Endometrial microvascular endothelial cells (primary cell): ENCODE measurements around the gene TCEA3. TPM values are rescaled to one million over a fixed set of nuclear protein-coding genes. Genes with fewer than 3 reads are reported as not detected.

Experiments used
- in situ Hi-C: cut with HindIII; loops from 2 replicates; pipeline ENCODE4 v1.10.0; 2017; ENCODE audit warnings: low sequenced_read_pairs, low pct_unique_long_range_greater_than_20kb; ENCODE audit errors: inconsistent ontology term
- total RNA-seq: library from RNA; depleted of rRNA; stranded (reverse); fragments of >200 nt; gene quantifications from one replicate; pipeline ENCODE4 v1.2.3, GENCODE V29; 2015; ENCODE audit errors: inconsistent ontology term

The TCEA3 gene
- total RNA-seq, 1 donor from 2014 or later = not detected

DNA sequence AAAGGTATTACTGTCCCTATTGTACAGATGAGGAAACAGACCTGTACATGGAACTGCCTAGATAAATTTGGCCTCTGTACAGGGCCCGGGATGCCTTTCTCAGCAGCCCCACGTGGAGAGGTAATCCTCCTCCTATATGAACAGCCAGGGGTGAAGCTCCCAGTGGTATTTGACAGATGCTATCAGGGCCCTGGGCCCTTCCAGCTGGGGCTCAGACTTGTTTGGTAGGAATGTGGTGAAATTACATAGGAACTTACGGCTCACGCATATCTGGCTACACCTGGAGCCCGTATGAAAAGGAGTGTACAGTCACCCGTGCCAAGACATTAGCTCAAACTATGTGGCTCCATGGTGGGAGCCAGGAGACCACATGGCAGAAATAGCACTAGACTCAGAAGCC lies 24.8 kb upstream of the TCEA3 start:
- in situ Hi-C loops = no loop called here

DNA sequence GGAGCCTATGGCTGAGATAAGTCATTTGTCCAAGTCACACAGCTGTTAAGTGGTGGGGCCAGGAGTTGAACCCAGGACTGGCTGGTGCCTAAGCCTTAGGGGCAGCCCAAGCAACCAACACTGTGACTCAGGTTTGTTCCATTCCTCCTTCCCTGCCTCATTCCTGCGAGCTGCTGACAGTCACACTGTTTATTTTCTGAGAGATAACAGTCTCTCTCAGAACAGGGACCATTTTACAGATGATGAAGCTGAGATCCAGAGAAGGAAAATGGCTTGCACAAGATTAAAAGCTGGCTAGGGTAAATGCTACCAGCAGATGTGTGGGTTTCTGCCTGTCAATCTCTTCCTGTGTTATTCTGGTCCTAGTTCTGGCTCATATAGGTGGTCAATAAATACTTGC lies 24.3 kb upstream of the TCEA3 start:
- in situ Hi-C loops = no loop called here

DNA sequence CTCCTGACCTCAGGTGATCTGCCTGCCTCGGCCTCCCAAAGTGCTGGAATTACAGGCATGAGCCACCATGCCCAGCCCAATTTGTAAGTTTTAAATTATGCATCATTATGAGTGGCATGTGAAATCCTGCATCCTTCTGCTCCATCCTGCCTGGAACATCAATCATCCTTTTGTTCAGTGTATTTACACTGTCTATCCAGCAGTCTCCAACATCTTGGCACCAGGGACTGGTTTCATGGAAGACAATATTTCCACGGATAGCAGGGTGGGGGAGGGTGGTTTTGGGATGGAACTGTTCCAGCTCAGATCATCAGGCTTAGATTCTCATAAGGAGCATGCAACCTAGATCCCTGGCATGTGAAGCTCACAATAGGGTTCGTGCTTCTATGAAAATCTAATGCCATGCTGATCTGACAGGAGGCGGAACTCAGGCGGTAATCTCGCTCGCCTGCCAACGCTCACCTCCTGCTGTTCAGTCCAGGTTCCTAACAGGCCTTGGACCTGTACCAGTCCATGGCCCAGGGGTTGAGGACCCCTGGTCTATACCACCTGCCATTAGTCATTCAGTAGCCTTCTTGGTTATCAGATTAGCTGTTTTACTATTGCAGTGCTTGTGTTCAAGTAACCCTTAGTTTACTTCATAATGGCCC lies 22.2 kb upstream of the TCEA3 start:
- in situ Hi-C loops = no loop called here

DNA sequence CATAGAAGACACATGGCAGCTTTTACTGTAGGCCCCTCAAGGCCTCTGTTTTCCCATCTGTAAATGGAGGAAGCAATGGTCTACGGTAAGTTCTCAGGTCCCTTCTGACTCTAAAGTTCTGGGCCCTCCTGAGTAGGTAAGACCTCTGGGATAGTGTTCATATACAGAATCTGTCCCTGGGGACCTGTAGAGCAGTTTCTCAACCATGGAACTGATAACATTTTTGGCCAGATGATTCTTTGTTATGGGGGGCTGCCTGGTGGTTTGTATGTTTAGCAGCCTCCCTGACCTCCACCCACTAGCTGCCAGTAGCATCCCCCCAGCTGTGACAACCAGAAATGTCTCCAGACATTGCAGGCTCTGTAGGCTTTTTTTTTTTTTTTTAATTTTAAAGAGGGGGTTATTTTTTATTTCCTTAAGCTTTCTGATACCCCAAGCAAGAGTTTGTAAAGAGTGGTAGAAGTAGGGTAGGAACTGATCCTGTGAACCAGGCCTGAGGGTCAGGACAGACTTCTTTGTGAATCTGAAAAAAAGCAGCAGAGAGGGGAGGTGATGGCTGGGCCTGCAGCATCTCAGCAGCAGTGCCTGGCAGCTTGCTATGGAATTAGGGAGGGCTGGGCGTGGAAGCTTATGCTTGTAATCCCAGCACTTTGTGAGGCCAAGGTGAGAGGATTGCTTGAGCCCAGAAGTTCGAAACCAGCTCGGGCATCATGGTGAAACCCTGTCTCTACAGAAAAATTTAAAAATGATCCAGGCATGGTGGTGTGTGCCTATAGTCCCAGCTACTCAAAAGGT lies 20.2 kb upstream of the TCEA3 start:
- in situ Hi-C loops = no loop called here

DNA sequence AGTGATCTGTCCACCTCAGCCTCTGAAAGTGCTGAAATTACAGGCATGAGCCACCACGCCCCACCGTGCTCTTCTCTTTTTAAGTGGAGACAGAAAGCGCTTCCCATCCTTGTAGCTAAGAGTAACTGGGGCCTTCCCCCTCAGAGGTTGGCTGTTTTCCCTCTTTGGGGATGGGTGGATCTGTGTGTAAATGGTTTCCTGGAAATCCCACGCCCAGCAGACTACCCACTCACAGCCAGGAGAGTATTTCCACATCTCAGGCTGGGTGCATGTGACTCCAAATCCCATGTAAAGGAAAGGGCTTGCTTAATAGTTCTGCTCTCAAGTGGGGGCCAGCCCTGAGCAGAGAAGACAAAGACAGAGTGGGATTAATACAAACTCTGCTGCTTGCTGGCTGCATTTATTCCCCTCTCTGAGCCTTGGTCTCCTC lies 19.6 kb upstream of the TCEA3 start:
- in situ Hi-C loops = no loop called here

DNA sequence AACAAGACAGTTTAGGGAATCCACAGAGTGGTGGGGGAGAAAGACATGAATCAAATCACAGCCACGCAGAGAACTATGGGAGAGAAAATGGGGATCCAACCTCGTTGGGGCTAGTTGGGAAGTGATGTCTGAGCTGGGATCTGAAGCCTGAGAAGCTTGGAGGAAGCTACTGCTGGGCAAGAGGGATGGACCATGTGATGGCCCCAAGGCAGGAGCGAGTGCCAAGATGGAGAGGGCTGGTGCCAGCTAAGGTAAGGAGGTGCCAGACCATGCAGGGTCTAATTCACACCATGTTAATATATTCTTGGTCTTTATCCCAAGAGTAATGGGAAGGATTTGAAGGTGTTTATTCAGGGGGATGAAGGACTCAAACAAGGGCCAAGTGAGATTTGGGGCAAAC lies 18.2 kb upstream of the TCEA3 start:
- in situ Hi-C loops = no loop called here

DNA sequence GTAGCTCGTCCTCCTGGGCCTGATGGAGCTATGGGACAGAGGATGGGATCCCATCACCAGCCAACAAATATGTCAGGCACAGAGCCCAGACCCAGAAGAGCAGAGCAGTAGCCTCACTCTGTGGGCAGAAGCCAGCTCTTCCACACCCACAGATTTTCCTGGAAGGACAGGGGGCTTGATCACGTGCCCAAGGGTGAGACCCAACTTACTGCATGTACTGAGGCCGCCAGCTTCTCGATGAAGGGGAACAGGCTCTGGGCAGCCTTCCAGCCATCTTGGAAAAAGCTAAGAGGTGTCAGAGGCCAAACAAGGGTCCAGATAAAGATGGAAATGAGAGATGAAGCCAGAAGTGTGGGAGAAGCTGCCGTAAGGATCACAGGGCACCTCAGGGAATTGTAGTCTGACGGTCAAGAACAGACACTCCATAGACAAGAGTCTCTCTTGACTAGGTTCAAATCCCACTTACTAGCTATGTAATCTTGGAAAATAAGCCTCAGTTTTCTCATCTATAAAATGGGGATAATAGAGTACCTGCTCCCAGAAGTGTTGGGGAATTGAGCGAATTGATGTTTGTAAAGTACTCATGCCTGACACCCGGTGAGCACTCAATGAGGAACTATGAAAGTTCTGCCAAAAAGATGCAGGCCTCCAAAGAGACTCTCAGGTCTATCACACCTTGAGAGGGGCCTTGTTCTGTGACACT lies 17.0 kb upstream of the TCEA3 start:
- in situ Hi-C loops = no loop called here

DNA sequence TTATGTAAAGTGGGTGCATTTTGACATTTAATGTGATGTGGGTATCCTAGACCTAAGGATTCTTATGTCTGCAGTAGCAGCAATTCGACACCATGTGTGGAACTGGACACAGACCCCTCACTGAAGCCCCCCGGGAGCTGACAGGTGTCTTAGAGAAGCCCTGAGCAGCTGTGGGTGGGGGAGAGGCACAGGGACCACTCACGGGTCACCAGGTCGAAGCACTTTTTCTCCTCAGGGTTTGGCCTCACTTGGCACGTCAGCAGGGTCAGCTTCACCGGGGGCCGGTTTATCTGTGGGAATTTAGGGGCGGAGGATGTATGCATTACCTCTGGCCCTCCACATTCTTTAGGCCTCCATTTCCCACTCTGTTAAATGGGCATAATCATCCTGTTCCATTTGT lies 14.0 kb upstream of the TCEA3 start:
- in situ Hi-C loops = no loop called here

DNA sequence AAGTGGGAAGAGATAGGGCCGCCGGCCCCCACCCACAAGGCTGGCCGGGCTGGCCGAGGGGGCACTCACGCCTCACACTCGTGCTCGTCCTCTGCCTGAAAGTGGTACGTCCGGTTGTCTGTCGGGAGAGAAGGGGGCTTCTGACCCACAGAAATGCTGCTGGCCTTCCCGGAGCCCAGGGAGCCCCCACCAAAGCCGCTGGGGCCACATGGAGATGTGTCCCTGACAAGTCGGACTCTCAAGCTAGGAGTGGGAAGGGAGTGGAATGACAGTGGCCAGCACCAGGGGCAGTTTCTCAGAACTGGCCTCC lies 12.8 kb upstream of the TCEA3 start:
- in situ Hi-C loops = no loop called here

DNA sequence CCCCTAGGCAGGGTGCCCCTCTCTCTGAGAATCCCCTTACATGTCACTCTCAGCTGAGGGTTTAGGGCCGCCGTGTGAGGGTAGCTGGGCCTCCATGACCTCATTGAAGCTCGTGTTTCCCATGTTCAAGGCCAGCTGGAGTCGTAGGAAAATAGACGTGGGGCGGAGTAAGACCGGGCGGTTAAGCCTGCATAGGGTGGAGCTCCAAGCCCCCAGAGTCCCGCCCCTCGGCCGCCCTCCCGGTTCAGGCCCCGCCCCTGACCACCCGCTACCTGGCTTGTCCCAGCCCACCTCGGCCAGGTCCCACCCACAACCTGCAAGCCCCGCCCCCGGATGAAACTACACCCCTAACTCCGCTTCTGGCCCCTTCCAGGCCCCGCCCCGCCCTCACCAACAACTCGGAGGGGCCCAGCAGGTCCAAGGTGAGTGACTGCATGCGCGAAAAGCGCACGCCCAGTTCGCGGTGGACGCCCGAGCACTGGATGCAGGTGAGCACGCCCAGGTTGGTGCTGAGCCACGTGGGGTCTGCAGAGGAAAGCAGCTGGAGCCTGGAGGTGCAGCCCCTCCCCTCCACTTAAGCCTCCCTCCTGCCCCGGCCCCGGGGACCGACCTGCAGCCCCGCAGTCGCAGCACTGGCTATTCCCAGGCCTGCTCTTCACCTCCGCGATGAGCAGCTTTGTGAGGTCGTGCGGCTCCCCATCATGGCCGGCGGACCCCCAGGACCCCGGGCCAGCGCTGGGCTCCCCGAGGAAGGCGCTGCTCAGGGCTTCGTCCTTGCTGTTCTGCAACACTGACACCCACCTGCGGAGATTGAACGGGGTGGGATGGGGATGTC lies 12.2 kb upstream of the TCEA3 start:
- in situ Hi-C loops = no loop called here

DNA sequence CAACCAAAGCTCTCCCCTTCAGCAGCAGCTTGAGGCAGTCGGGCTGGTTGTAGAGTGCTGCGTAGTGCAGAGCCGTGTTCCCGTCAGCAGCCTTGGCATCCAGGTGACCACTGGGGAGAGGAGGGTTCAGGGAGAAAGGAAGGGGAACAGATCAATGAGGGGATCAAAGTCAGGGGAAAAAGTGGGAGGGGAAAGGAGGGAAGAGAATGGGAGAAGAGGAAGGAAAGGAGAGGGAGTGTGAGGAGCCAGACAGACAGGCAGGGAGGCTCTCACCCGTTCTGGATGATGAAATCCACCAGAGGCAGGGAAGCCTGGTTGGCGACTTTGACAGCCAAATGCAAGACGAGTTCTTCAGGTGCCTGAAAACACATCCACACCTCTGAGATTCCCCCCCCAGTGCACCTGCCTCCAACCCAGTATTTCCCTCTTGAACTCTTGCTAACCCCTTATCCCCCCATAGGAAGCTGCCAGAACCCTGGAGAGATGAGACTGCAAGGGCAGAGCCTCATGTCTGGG lies 9.8 kb upstream of the TCEA3 start:
- in situ Hi-C loops = no loop called here

DNA sequence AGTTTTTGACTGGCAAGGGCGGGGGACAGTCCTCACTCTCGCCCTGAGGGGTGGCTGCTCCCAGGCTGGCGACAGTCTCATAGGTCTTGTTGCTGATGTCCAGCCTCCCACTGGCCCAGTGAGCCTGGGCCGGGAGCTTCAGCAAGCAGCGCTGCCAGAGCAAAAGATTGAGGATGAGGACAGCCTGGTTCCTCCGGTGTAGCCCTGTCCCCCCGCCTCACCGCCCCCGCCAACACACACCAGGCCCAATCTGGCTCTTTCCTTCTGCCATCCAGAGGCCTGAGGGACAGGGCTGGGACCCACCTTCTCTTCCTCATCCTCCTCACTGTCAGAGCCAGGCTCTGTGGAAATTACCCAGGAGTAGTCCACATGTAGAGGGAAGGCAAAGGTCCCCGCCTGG lies 8.6 kb upstream of the TCEA3 start:
- in situ Hi-C loops = no loop called here

DNA sequence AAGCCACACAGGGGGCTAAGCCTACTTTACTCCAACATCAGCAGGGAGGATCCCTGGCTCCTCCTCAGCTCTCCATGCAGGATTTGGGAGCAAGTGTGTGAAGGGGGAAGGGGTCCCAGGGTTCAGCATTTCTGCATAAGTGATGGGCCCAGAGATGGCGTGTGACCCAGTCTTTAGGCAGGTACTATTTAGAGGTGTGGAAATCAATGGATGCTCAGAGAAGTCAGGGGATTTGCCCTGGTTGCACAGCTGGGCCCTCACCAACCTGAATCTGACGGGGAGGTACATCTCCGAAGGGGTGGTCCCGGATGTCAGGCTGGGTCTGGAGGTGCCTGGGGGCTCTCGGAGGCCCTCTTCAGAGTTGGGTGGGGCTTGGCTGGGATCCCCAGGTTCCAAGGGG lies 6.9 kb upstream of the TCEA3 start:
- in situ Hi-C loops = no loop called here

DNA sequence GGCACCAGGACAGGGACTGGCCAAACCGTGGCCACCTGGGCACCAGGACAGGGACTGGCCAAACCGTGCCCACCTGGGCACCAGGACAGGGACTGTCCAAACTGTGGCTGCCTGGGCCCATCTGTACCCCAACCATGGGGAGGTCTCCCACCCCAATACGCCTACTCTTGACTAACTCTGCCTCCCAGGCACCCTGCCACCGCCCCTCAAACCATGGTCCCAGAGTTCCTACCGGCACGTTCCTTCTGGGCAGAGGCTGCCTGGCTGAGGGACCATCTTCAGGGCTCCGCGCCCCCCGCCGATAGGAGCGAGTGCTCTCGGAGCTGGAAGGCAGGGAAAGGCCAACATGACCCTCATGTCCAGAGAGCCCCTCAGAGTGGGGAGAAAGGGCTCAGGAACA lies 6.3 kb upstream of the TCEA3 start:
- in situ Hi-C loops = no loop called here

DNA sequence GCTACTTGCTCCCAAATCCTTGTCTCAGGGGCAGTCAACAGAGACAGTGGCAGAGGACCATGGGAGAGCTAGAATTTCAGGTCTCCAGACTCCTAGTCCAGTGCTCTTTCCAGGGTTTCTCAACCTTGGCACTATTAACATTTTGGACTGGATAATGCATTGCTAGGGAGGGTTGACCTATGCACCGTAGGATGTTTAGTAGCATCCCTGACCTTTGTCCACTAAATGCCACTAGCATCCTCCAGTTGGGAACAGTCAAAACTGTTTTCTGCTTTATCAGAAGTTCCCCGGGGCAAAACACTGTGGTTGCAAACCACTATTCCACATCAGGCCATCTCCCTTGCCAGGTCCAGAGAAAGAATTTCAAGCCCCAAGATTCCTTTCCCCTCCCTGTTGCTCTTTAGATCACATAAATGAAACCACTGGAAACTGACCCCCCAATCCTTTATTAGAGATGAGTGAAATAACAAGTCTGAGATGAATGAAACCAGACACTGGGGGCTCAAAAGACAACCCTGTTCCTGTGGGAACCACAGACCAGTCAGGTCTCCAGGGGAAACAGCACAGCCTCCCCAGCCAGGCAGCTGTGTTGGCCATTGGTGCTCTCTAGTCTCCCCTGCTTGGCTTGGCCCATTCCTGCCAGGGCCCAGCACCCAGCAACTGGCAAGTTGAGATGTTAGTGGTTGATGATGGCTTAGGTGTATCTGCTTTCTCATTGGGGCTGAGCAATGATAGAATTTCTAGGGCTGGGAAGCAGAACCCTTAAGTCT lies 3.8 kb upstream of the TCEA3 start:
- in situ Hi-C loops = no loop called here

DNA sequence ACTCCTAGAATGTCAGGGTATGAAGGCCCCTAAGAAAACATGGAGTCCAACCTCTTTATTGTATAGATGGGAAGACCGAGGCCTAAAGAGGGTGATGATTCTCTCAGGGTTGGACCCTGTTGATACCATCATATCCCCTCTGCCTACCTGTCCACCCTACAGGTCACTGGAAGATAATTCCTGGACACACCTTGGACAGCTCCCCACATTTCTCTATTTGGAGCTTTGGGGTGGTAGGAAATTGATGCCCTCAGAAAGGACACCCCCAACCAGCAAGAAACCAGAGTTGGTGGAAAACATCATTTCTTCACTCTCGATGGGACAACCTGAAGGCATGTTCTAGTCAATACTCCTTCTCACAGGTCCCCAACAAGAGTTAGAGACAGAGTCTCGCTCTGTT lies 3.0 kb upstream of the TCEA3 start:
- in situ Hi-C loops = no loop called here

DNA sequence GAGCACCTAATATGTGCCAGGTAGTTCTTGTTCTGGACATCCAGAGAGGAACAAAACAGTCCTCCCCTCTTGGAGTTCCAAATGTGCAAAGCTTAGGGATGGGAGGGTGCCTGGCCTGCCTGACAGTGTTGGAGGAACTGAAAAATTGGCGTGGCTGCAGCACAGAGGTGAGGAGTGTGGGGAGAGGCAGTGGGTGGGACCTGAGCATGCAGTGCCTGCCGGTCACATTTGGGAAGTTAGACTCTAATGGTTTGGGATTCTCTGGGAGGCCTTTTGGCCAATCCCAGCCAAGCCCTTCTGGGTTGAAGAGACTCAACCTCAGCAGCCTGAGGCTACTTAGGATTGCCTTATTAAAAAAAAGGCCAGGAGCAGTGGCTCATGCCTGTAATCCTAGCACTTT lies 2.3 kb upstream of the TCEA3 start:
- in situ Hi-C loops = no loop called here

DNA sequence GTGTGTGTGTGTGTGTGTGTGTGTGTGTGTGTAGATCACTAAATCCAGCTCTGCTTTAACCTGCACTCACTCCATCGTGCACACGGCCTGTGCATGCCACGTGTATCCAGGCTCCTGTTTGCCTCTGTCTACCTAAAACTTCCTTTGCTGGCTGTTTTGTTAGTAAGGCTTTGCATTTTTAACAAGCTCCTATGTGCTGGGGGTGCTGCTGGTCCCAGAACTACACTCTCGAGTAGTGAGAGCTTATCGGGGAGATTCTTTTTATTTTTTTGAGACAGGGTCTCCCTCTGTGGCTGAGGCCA lies 596 bp upstream of the TCEA3 start:
- in situ Hi-C loops = no loop called here
